Measurements from ENCODE around the gene SLC9C2.

DNA sequence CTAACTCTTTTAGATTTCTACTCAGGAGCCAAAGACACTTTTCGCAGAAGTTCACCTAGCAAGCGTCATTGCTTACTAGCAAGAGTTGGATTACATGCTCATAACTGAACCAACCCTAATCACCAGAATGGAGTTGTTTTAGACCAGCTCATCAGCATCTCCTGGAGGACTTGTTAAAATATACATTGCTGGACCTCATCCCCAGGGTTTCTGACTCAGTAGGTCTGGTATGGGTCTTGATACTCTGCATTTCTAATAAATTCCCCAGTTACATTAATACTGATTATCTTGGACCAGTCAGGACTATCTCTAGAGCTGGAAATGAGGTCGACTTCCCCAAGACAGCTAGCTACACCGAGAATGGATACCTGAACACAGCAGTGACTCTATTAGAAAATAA, 135.4 kb downstream of the SLC9C2 start:
- TF ChIP-seq, protein P1, sequence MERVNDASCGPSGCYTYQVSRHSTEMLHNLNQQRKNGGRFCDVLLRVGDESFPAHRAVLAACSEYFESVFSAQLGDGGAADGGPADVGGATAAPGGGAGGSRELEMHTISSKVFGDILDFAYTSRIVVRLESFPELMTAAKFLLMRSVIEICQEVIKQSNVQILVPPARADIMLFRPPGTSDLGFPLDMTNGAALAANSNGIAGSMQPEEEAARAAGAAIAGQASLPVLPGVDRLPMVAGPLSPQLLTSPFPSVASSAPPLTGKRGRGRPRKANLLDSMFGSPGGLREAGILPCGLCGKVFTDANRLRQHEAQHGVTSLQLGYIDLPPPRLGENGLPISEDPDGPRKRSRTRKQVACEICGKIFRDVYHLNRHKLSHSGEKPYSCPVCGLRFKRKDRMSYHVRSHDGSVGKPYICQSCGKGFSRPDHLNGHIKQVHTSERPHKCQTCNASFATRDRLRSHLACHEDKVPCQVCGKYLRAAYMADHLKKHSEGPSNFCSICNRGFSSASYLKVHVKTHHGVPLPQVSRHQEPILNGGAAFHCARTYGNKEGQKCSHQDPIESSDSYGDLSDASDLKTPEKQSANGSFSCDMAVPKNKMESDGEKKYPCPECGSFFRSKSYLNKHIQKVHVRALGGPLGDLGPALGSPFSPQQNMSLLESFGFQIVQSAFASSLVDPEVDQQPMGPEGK (CRISPR knock-in tag; IDR thresholded peaks at IDR 0.05; ENCODE audit: borderline replicate concordance): no peak
- no peak for TF ChIP-seq OSR1 (CRISPR knock-in tag; IDR thresholded peaks at IDR 0.05)
- no peak for TF ChIP-seq ZNF70 (CRISPR knock-in tag; IDR thresholded peaks at IDR 0.05)
- TF ChIP-seq, protein P2, sequence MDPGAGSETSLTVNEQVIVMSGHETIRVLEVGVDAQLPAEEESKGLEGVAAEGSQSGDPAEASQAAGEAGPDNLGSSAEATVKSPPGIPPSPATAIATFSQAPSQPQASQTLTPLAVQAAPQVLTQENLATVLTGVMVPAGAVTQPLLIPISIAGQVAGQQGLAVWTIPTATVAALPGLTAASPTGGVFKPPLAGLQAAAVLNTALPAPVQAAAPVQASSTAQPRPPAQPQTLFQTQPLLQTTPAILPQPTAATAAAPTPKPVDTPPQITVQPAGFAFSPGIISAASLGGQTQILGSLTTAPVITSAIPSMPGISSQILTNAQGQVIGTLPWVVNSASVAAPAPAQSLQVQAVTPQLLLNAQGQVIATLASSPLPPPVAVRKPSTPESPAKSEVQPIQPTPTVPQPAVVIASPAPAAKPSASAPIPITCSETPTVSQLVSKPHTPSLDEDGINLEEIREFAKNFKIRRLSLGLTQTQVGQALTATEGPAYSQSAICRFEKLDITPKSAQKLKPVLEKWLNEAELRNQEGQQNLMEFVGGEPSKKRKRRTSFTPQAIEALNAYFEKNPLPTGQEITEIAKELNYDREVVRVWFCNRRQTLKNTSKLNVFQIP (CRISPR knock-in tag; IDR thresholded peaks at IDR 0.05; ENCODE audit: borderline replicate concordance, low read depth): no peak
